Parathyroid adenoma (tissue), 2 donors: ENCODE measurements around the gene PTOV1.

Experiments used
- H2AFZ ChIP-seq: fragments of 300-600 bp; sonication (generic); one replicate; pipeline ENCODE4 v1.7.0; 2017; ENCODE audit warnings: antibody characterized with exemption, mild to moderate bottlenecking
- H3K27ac ChIP-seq: fragments of 300-600 bp; sonication (generic); one replicate; pipeline ENCODE4 v1.7.0; 2017
- H3K27me3 ChIP-seq: fragments of 300-600 bp; sonication (generic); one replicate; pipeline ENCODE4 v1.7.0; 2017; ENCODE audit warnings: low read length; ENCODE audit not compliant: control insufficient read depth, insufficient read depth
- H3K36me3 ChIP-seq: fragments of 300-600 bp; sonication (generic); one replicate; pipeline ENCODE4 v1.7.0; 2017; ENCODE audit warnings: low read length; ENCODE audit not compliant: control insufficient read depth, insufficient read depth
- H3K4me1 ChIP-seq: fragments of 300-600 bp; sonication (generic); one replicate; pipeline ENCODE4 v1.7.0; 2017; ENCODE audit warnings: control low read depth
- H3K4me2 ChIP-seq: fragments of 300-600 bp; sonication (generic); one replicate; pipeline ENCODE4 v1.7.0; 2017; ENCODE audit warnings: low read length
- H3K4me3 ChIP-seq: fragments of 300-600 bp; sonication (generic); one replicate; pipeline ENCODE4 v1.7.0; 2017; ENCODE audit warnings: low read depth, low read length
- H3K79me2 ChIP-seq: fragments of 300-600 bp; sonication (generic); one replicate; pipeline ENCODE4 v1.7.0; 2017; ENCODE audit warnings: control low read depth
- H3K9ac ChIP-seq: fragments of 300-600 bp; sonication (generic); one replicate; pipeline ENCODE4 v1.7.0; 2017; ENCODE audit warnings: mild to moderate bottlenecking
- H3K9me3 ChIP-seq: fragments of 300-600 bp; sonication (generic); one replicate; pipeline ENCODE4 v1.7.0; 2017; ENCODE audit warnings: low read length; ENCODE audit not compliant: control insufficient read depth
- TF ChIP-seq, protein P1 (sequence below): fragments of 300-600 bp; sonication (generic); IDR thresholded peaks from one replicate; pipeline ENCODE4 v1.7.0; 2017; ENCODE audit warnings: antibody characterized with exemption, mild to moderate bottlenecking
- donor health status: primary hyperparathyroidism.

PTOV1 gene

DNA sequence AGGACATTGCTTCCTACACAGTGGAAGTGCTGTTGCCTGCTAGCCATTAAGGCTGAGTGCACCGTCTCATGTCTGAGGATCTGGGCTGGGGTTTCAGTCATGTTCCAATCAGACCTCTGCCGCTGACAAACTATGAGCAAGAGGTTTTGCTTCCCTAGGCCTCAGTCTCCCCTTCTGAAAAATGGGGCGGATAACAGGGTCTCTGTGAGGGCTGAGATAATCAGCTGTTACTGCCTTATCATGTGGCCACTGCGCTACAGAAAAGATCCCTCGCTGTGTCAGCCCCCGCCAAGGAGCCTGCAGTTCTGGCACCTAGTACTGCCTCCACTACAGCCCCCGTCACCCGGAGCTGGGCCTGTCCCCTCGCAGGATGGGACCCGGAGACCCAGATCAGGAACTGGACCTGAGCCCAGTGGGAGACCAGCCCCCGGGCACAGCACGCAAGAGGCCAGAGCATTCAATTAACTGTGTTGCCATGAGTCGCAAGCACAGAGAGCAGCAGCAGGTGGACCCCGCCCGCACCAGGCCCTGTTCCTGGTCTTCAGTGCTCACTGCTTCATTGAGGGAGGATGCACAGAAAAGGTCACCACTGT lies 19.4 kb downstream of the PTOV1 start:
- H3K79me2 ChIP-seq = peaks cover 18% of the 10 kb centered on the region
- peak overlapping the region; percentile 92 for H2AFZ ChIP-seq
- H3K36me3 ChIP-seq = no peaks in the 10 kb centered on the region
- H3K9ac ChIP-seq = no peak overlapping the region
- H3K4me2 ChIP-seq = peak overlapping the region; percentile 85
- peak overlapping the region; percentile 99 for H3K27ac ChIP-seq
- H3K27me3 ChIP-seq = no peaks in the 10 kb centered on the region
- peaks cover 26% of the 10 kb centered on the region for H3K4me1 ChIP-seq
- peak overlapping the region; percentile 62 for H3K4me3 ChIP-seq
- TF ChIP-seq, protein P1, sequence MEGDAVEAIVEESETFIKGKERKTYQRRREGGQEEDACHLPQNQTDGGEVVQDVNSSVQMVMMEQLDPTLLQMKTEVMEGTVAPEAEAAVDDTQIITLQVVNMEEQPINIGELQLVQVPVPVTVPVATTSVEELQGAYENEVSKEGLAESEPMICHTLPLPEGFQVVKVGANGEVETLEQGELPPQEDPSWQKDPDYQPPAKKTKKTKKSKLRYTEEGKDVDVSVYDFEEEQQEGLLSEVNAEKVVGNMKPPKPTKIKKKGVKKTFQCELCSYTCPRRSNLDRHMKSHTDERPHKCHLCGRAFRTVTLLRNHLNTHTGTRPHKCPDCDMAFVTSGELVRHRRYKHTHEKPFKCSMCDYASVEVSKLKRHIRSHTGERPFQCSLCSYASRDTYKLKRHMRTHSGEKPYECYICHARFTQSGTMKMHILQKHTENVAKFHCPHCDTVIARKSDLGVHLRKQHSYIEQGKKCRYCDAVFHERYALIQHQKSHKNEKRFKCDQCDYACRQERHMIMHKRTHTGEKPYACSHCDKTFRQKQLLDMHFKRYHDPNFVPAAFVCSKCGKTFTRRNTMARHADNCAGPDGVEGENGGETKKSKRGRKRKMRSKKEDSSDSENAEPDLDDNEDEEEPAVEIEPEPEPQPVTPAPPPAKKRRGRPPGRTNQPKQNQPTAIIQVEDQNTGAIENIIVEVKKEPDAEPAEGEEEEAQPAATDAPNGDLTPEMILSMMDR = no peak
- no peaks in the 10 kb centered on the region for H3K9me3 ChIP-seq

DNA sequence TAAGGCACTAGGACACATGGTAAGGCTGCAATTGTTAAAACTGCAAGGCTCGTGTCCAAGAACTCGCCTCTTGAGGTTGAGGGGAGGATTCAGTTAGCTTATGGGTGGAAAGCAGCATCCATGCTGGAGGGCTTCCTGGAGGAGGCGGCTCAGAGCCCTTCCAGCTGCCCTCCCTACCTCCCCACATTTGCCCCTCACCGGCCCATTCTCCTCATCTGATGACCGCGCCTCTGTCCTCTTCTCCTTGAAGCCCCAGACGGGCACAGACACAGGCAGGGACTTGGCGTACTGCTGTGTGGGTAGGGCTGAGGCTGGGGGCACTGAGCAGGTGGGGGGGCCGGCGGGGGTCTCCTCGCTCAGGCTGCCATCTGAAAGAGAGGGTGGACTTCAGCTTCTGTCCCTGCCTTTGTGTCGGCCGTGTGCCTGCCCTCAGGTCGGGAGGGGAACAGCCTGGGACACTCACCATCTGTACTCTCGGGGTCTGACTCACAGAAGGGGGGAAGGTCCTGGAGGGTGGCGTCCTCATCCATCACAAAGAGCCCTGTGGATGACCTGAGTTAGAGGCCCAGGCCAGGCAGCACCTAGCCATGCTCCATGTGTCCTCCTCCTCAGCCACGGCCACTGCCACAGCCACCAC lies 20.5 kb downstream of the PTOV1 start:
- Histone ChIP-seq H3K4me3 (no peak overlapping the region), H3K4me1 (peaks cover 22% of the 10 kb centered on the region), H3K27me3 (no peaks in the 10 kb centered on the region), H3K9me3 (no peaks in the 10 kb centered on the region), H3K36me3 (no peaks in the 10 kb centered on the region), H3K79me2 (peaks cover 16% of the 10 kb centered on the region), H3K9ac (no peak overlapping the region), H2AFZ (no peak overlapping the region), H3K4me2 (no peak overlapping the region), H3K27ac (no peak overlapping the region)
- TF ChIP-seq, protein P1 = no peak

DNA sequence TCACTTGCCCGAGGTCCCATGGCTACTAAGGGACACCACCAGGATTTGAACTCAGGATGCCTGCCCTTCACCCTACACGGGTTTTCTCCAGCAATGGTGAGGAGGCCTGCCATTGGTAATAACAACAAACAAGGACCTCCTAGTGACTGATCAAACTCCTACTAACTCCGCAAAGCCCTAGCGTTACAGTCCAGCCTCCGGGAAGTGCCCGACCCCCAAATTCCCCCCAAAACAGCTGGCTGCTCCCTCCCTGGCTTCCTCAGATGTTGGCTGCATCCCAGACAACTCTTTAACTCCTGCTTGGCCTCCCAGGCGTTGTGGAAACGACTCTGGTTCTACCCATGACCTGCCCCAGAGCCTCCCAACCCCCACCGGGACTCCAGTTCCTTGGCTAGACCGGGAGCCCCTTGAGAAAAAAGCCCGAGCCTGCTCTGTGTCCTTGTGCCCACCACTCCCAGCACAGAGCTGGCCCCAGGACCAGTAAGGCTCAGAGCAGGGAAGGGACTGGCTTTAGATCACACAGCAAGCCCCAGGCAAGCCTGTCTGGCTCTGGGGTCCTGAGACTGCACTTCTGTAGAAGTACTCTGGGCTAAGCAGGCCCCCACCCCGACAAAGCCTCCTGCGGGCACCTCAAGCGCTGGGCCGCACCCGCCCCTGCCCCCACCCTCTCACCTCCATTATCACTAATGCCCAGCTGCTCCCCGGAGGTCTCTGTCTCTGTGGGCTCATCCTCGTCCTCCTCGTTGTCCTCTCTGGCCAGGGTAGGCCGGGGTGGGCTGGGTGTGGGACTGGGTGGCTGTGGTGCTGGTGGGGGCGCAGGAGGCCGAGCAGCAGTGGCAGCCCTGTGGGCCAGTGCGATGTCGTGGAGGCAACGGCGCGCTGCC lies 21.5 kb downstream of the PTOV1 start:
- no peaks in the 10 kb centered on the region for H3K9me3 ChIP-seq
- no peaks in the 10 kb centered on the region for H3K27me3 ChIP-seq
- H2AFZ ChIP-seq = no peak overlapping the region
- no peaks in the 10 kb centered on the region for H3K36me3 ChIP-seq
- TF ChIP-seq, protein P1 = no peak
- H3K9ac ChIP-seq = no peak overlapping the region
- H3K4me2 ChIP-seq = no peak overlapping the region
- H3K27ac ChIP-seq = no peak overlapping the region
- H3K4me3 ChIP-seq = no peak overlapping the region
- H3K4me1 ChIP-seq = peaks cover 20% of the 10 kb centered on the region
- peaks cover 14% of the 10 kb centered on the region for H3K79me2 ChIP-seq

DNA sequence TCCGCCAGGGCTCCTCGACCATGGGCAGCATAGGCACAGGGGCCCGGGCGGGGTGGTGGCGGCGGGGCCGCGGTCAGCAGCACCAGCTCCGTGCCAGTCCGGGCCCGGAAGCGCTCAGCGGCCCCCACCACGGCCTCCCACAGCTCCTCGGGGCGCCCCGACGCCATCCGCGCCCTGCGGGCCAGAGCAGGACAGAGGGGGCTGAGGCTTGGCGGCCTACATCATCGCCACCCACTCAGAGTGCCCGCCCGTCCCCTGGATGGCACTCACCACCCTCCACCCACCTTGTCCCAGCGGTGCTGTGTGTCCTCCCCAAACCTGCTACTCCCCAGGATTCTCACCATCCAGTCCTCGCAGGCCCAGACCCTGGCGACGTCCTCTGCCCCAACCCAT lies 22.2 kb downstream of the PTOV1 start:
- no peak overlapping the region for H3K27ac ChIP-seq
- H3K27me3 ChIP-seq = no peaks in the 10 kb centered on the region
- H2AFZ ChIP-seq = no peak overlapping the region
- H3K36me3 ChIP-seq = no peaks in the 10 kb centered on the region
- peaks cover 14% of the 10 kb centered on the region for H3K79me2 ChIP-seq
- TF ChIP-seq, protein P1 = no peak
- no peak overlapping the region for H3K4me3 ChIP-seq
- H3K4me2 ChIP-seq = no peak overlapping the region
- H3K9ac ChIP-seq = no peak overlapping the region
- no peaks in the 10 kb centered on the region for H3K9me3 ChIP-seq
- peaks cover 20% of the 10 kb centered on the region for H3K4me1 ChIP-seq
